MM.1S (cell line): Measurements from ENCODE around the gene NRTN.
A peak's percentile ranks its signal among the peaks of the same experiment; 100 is the strongest.

Experiments used
- DNase-seq: peaks from one replicate; pipeline ENCODE4 v3.0.0-alpha.2; 2015
- H2AFZ ChIP-seq: fragments of 300-600 bp; sonication (generic); 2 replicates; pipeline ENCODE4 v1.6.0; 2016; ENCODE audit warnings: antibody characterized with exemption, low read length
- H3F3A ChIP-seq: fragments of 300-600 bp; sonication (generic); 2 replicates; pipeline ENCODE4 v1.6.1; 2016; ENCODE audit warnings: mild to moderate bottlenecking, antibody characterized with exemption, low read length, moderate library complexity, mixed read lengths; ENCODE audit not compliant: insufficient read depth
- H3K27ac ChIP-seq: fragments of 300-600 bp; sonication (generic); 2 replicates; pipeline ENCODE4 v1.5.1; 2016; ENCODE audit warnings: mild to moderate bottlenecking, low read length
- H3K27me3 ChIP-seq: fragments of 300-600 bp; sonication (generic); replicated peaks from 2 replicates; pipeline ENCODE4 v1.6.0; 2016; ENCODE audit warnings: low read length; ENCODE audit not compliant: insufficient read depth
- H3K36me3 ChIP-seq: fragments of 300-600 bp; sonication (generic); replicated peaks from 2 replicates; pipeline ENCODE4 v1.6.1; 2016; ENCODE audit warnings: mild to moderate bottlenecking, low read length, mixed read lengths; ENCODE audit not compliant: insufficient read depth
- H3K4me1 ChIP-seq: fragments of 300-600 bp; sonication (generic); 2 replicates; pipeline ENCODE4 v1.6.1; 2016; ENCODE audit warnings: low read length, mixed read lengths
- H3K4me2 ChIP-seq: fragments of 300-600 bp; sonication (generic); 2 replicates; pipeline ENCODE4 v1.6.0; 2016; ENCODE audit warnings: low read depth, low read length
- H3K4me3 ChIP-seq: fragments of 300-600 bp; sonication (generic); 2 replicates; pipeline ENCODE4 v1.5.1; 2016; ENCODE audit warnings: low read length, mixed read lengths
- H3K79me2 ChIP-seq: fragments of 300-600 bp; sonication (generic); 2 replicates; pipeline ENCODE4 v1.6.1; 2016; ENCODE audit warnings: mixed run types, low read length, mixed read lengths
- H3K9ac ChIP-seq: fragments of 300-600 bp; sonication (generic); 2 replicates; pipeline ENCODE4 v1.6.1; 2016; ENCODE audit warnings: low read length, mixed read lengths
- H3K9me2 ChIP-seq: fragments of 300-600 bp; sonication (generic); replicated peaks from 2 replicates; pipeline ENCODE4 v1.6.1; 2016; ENCODE audit warnings: mild to moderate bottlenecking, low read length, mixed read lengths; ENCODE audit not compliant: insufficient read depth
- H3K9me3 ChIP-seq: fragments of 300-600 bp; sonication (generic); replicated peaks from 2 replicates; pipeline ENCODE4 v1.6.1; 2016; ENCODE audit warnings: mild to moderate bottlenecking, low read length, mixed read lengths; ENCODE audit not compliant: insufficient read depth
- H4K20me1 ChIP-seq: fragments of 300-600 bp; sonication (generic); 2 replicates; pipeline ENCODE4 v1.6.1; 2016; ENCODE audit warnings: mild to moderate bottlenecking, low read length, moderate library complexity, mixed read lengths; ENCODE audit not compliant: insufficient read depth
- EZH2 ChIP-seq: fragments of 300-600 bp; sonication (generic); optimal IDR thresholded peaks from 2 replicates; pipeline ENCODE3; 2017; ENCODE audit warnings: low read depth, mild to moderate bottlenecking, antibody characterized with exemption, low read length, mixed read lengths
- EZH2phosphoT487 ChIP-seq: fragments of 300-600 bp; sonication (generic); IDR thresholded peaks from 2 replicates; pipeline ENCODE4 v1.6.1; 2018; ENCODE audit warnings: antibody characterized with exemption, low read length
- TF ChIP-seq, protein P1 (sequence below): fragments of 300-600 bp; sonication (generic); IDR thresholded peaks from 2 replicates; pipeline ENCODE4 v1.5.1; 2016; ENCODE audit warnings: antibody characterized with exemption, low read length, mixed read lengths

The NRTN gene

DNA sequence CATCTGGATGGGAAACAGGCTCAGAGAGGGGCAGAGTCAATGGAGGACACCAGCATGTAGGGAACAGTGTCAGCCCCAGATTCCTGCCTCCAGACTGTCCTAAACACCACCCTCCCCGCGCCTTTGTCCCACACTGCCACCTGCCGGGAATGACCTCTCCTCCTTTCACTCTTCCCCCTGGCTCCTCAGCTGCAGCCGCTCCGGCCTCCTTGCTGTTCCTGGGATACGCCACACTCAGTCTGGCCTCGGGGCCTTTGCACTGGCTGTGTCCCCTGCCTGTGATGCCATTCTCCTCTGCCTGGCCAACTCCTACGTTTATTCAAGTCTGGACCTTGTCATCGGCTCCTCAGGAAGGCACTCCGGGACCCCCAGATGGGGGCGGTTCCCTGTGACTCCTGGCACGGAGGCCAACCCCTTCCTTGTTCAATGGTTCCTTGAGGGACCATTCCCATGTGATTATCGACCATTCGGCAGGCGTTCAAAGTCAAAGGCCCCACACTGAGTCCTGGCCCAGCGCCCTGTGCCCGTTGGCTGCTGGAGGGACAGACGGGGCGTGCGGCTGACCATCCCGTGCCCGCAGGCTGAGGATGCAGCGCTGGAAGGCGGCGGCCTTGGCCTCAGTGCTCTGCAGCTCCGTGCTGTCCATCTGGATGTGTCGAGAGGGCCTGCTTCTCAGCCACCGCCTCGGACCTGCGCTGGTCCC lies 18.9 kb downstream of the NRTN start:
- Histone ChIP-seq H3K9me3 (no peaks in the 10 kb centered on the region), H3K4me1 (peaks cover 15% of the 10 kb centered on the region), H3F3A (peaks cover 14% of the 10 kb centered on the region), H4K20me1 (no peaks in the 10 kb centered on the region), H3K36me3 (no peaks in the 10 kb centered on the region), H3K27ac (no peak overlapping the region), H3K9me2 (no peaks in the 10 kb centered on the region), H3K9ac (no peak overlapping the region), H3K27me3 (peaks cover 44% of the 10 kb centered on the region), H3K4me3 (no peak overlapping the region), H3K79me2 (no peaks in the 10 kb centered on the region), H3K4me2 (no peak overlapping the region), H2AFZ (no peak overlapping the region)
- TF ChIP-seq, protein P1, sequence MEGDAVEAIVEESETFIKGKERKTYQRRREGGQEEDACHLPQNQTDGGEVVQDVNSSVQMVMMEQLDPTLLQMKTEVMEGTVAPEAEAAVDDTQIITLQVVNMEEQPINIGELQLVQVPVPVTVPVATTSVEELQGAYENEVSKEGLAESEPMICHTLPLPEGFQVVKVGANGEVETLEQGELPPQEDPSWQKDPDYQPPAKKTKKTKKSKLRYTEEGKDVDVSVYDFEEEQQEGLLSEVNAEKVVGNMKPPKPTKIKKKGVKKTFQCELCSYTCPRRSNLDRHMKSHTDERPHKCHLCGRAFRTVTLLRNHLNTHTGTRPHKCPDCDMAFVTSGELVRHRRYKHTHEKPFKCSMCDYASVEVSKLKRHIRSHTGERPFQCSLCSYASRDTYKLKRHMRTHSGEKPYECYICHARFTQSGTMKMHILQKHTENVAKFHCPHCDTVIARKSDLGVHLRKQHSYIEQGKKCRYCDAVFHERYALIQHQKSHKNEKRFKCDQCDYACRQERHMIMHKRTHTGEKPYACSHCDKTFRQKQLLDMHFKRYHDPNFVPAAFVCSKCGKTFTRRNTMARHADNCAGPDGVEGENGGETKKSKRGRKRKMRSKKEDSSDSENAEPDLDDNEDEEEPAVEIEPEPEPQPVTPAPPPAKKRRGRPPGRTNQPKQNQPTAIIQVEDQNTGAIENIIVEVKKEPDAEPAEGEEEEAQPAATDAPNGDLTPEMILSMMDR: peak; percentile 32
- no peak for TF ChIP-seq EZH2phosphoT487
- TF ChIP-seq EZH2: no peak
- no peak for DNase-seq

DNA sequence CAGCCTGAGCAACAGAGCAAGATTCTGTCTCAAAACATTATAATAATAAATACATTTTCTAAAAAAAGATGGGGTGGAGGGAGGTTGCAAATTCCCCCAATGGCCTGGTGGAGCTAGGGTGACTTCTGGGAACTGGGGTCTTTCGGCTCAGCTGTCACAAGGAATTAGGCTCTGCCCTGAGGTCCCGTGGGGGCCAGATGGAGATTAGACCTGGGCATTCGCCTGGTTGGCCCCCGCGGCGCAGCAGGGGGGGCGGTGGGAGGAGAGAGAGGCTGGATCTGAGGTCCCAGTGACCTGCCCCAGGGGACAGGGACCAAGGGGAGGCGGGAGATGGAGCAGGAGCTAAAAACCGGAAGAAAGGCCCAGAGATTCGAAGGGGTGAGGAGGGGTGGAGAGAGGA lies 19.9 kb downstream of the NRTN start:
- H3K9ac ChIP-seq: no peak overlapping the region
- no peaks in the 10 kb centered on the region for H4K20me1 ChIP-seq

DNA sequence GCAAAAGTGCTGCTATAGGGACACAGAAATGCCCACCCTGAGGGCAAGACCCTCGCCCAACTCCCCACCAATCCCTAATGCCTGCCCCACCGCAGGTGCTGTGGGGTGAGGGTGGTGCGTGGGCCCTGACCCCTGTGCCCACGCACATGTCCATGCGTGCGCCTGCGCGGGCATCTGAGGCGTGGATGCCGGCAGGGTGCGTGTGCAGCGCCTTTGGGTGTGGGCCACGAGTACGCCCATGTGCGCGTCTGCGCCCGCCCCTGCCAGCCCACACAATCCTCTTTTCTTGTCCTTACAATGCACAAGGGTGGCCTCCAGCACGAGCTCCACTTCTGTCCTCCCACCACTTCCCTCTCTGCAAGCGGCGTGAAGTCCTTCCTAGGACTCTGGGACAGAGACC lies 20.3 kb downstream of the NRTN start:
- Histone ChIP-seq H3K4me2 (no peak overlapping the region), H3K36me3 (no peaks in the 10 kb centered on the region), H3K4me1 (peaks cover 15% of the 10 kb centered on the region), H4K20me1 (no peaks in the 10 kb centered on the region), H3K27me3 (peaks cover 59% of the 10 kb centered on the region), H3K9me3 (no peaks in the 10 kb centered on the region), H3K9me2 (no peaks in the 10 kb centered on the region), H3K9ac (no peak overlapping the region), H3F3A (peaks cover 14% of the 10 kb centered on the region), H2AFZ (no peak overlapping the region), H3K79me2 (no peaks in the 10 kb centered on the region), H3K27ac (no peak overlapping the region), H3K4me3 (no peak overlapping the region)
- no peak for DNase-seq
- TF ChIP-seq, protein P1: no peak
- TF ChIP-seq EZH2phosphoT487: no peak

More for the DNA sequence above, 19.9 kb downstream of the NRTN start:
- Histone ChIP-seq H3K36me3 (no peaks in the 10 kb centered on the region), H3F3A (peaks cover 14% of the 10 kb centered on the region), H3K4me3 (no peak overlapping the region), H3K4me1 (peaks cover 15% of the 10 kb centered on the region), H3K27ac (no peak overlapping the region), H3K27me3 (peaks cover 55% of the 10 kb centered on the region), H3K4me2 (no peak overlapping the region), H3K9me2 (no peaks in the 10 kb centered on the region), H3K79me2 (no peaks in the 10 kb centered on the region), H2AFZ (no peak overlapping the region), H3K9me3 (no peaks in the 10 kb centered on the region)
- TF ChIP-seq, protein P1: no peak
- TF ChIP-seq EZH2phosphoT487 (no peak), EZH2 (no peak)
- DNase-seq: no peak
